ENCODE data around the gene PCP2. TPM values are rescaled to one million over a fixed set of nuclear protein-coding genes. Genes with fewer than 3 reads are reported as not detected.

PCP2 gene
- total RNA-seq, 1 donor, result not detected

DNA sequence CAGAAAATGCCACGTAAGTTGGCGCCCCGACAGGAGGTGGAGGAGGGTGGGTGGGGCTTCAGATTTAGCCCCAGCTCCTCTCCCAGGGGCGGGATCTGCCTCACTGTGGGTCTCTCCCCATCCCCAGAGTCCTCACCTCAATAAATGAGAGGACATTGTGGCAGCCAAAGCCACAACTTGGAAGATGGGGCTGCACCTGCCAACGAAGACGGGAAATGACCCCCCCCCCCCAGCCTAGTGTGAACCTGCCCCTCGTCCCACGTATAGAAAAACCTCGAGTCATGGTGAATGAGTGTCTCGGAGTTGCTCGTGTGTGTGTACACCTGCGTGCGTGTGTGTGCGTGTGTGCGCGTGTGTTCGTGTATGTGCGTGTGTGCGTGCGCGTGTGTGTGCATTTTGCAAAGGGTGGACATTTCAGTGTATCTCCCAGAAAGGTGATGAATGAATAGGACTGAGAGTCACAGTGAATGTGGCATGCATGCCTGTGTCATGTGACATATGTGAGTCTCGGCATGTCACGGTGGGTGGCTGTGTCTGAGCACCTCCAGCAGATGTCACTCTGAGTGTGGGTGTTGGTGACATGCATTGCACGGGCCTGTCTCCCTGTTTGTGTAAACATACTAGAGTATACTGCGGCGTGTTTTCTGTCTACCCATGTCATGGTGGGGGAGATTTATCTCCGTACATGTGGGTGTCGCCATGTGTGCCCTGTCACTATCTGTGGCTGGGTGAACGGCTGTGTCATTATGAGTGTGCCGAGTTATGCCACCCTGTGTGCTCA lies 45.6 kb upstream of the PCP2 start:
- no peak for DNase-seq (ENCODE audit: low read depth)
- no peak overlapping the region for H3K4me3 ChIP-seq (ENCODE audit: low read depth, low read length)
- TF ChIP-seq CTCF (IDR thresholded peaks at IDR 0.05; ENCODE audit: insufficient read depth, low read length), result no peak

GRCh38 chr19:7677669-7678311 lies 44.3 kb upstream of the PCP2 start:
- no peak for TF ChIP-seq CTCF (IDR thresholded peaks at IDR 0.05; ENCODE audit: insufficient read depth, low read length)
- DNase-seq (ENCODE audit: low read depth), result no peak

DNA sequence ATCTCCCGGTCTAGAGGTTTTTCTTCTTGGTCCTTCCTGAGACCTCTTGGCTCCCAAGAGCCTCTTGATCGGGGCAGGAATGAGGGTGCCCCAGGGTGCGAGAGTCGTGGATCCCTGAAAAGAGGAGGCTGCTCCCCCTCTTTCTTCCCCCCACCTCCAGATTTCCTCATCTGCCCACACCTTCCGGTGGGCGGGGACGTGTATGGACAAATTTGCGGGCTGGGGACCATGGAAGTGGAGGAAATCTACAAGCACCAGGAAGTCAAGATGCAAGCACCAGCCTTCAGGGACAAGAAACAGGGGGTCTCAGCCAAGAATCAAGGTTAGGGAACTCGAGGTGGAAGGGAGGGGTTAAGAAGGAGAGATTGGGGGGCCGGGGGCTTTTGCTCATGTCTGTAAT lies 43.3 kb upstream of the PCP2 start, which contains the start of gene MCEMP1:
Gene MCEMP1 (plus strand): TSS at position 237 of the 400 bp plus-strand sequence. CDS start 31 bp downstream, at position 268.
- DNase-seq (ENCODE audit: low read depth), result no peak
- H3K4me3 ChIP-seq (ENCODE audit: low read depth, low read length), result no peak within 1 kb of the TSS
- no peak for TF ChIP-seq CTCF (IDR thresholded peaks at IDR 0.05; ENCODE audit: insufficient read depth, low read length)

More at GRCh38 chr19:7677669-7678311, 44.3 kb upstream of the PCP2 start:
- no peak overlapping the region for H3K4me3 ChIP-seq (ENCODE audit: low read depth, low read length)

GRCh38 chr19:7676376-7676775 lies 42.9 kb upstream of the PCP2 start:
- no peak for TF ChIP-seq CTCF (IDR thresholded peaks at IDR 0.05; ENCODE audit: insufficient read depth, low read length)

DNA sequence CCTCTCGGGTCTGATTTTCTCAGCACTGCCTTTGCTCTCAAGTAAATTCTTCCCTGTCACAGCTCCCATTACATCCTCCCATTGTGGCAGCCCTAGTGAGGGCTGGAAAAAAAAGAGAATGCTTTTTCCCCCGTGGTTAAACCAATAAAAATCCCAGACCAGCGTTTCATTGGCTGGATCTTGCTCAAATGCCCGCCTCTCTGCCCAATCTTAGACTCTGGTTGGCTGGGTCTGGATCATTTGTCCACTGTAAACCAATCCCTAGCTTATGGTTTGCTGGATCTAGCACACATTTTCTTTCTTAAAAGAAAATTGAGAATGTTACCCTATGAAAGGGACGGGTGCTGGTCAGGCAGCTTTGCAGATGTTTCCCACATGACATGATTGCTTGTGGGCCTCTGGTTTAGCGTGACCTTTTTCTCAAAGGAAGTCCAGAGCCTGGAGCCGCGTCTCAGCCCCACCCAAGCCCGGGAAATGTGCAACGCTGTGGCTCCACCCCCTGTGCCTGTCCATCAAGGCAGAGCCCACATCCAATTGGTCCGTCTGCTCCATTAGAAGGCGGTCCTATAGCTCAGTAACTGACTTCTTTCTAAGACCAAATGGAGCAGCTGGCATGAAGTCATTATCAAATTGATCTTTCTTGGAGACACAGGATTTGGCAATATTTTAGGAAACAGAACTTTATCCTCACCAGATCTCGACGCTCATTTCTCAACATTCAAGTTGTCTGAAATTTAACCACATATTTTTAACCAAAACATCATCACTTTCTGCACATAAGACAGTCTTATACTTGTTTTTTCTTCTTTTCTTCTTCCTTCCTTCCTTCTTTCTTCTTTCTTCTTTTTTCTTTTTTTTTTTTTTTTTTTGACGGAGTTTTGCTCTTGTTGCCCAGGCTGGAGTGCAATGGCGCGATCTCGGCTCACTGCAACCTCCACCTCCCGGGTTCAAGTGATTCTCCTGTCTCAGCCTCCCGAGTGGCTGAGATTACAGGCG lies 40.8 kb upstream of the PCP2 start:
- no peak overlapping the region for H3K4me3 ChIP-seq (ENCODE audit: low read depth, low read length)
- no peak for TF ChIP-seq CTCF (IDR thresholded peaks at IDR 0.05; ENCODE audit: insufficient read depth, low read length)
- peak; percentile 66 for DNase-seq (ENCODE audit: low read depth)

More at GRCh38 chr19:7676376-7676775, 42.9 kb upstream of the PCP2 start:
- DNase-seq (ENCODE audit: low read depth), result no peak
- no peak overlapping the region for H3K4me3 ChIP-seq (ENCODE audit: low read depth, low read length)

GRCh38 chr19:7672522-7672921 lies 39.0 kb upstream of the PCP2 start:
- H3K4me3 ChIP-seq (ENCODE audit: low read depth, low read length), result no peak overlapping the region
- no peak for TF ChIP-seq CTCF (IDR thresholded peaks at IDR 0.05; ENCODE audit: insufficient read depth, low read length)
- no peak for DNase-seq (ENCODE audit: low read depth)
